Mucosa of stomach (tissue), 1 donor: ENCODE results near the gene HRCT1.
"Not testable (repeated sequence)": the region's sequence is repeated elsewhere in the genome, so short reads cannot be mapped to it uniquely, and the experiment has no call there.

ENCODE experiments used
- H3K27me3 ChIP-seq: one replicate; pipeline ENCODE4 v1.7.0; 2013; ENCODE audit warnings: mild to moderate bottlenecking, low read length; ENCODE audit not compliant: control insufficient read depth, insufficient read depth
- H3K36me3 ChIP-seq: one replicate; pipeline ENCODE4 v1.7.0; 2013; ENCODE audit warnings: low read length; ENCODE audit not compliant: control insufficient read depth, insufficient read depth
- H3K4me1 ChIP-seq: one replicate; pipeline ENCODE4 v1.7.0; 2013; ENCODE audit warnings: mild to moderate bottlenecking, low read length; ENCODE audit not compliant: control insufficient read depth, insufficient read depth
- H3K4me3 ChIP-seq: one replicate; pipeline ENCODE4 v1.7.0; 2013; ENCODE audit warnings: low read length
- H3K9ac ChIP-seq: one replicate; pipeline ENCODE4 v1.7.0; 2013; ENCODE audit warnings: mild to moderate bottlenecking, low read length, moderate library complexity
- H3K9me3 ChIP-seq: one replicate; pipeline ENCODE4 v1.7.0; 2013; ENCODE audit warnings: mild to moderate bottlenecking, low read length, moderate library complexity; ENCODE audit not compliant: control insufficient read depth
- donor health status: Pancreatic carcinoma.

Gene HRCT1

DNA sequence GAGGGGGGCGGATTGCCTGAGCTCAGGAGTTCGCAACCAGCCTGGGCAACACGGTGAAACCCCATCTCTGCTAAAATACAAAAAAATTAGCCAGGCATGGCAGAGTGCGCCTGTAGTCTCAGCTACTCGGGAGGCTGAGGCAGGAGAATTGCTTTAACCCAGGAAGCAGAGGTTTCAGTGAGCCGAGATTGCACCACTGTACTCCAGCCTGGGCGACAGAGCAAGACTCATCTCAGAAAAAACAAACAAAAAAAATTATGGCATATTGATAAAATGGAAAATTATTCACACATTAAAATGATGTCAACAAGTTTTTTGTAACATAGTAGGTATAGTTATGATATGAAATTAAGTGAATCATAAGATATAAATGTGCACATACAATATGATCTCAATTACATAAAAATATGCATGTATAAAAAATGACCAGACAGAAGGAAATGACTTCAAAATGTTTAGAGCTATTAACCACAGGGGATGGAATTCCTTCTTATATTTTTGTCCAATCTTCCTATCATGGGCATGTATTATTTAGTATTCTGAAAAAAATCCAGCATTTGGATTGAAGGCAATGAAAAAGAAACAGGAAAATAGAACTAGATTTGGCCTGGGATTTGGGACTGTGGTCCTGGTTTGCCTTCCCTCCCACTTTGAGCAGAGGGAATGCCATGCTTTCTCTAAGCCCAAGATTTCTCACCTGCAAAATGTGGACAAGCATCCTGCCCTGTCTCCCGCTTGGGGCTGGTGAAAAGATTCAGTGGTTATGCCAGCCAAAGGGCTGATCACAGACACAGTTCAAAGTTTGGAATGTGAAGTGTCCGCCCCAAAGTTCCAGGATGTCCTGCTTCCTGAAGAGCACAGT, 22.8 kb downstream of the HRCT1 start:
- Histone ChIP-seq H3K4me3 (no peak overlapping the region), H3K9ac (no peak overlapping the region), H3K27me3 (no peaks in the 10 kb centered on the region), H3K36me3 (no peaks in the 10 kb centered on the region), H3K4me1 (peaks cover 9% of the 10 kb centered on the region), H3K9me3 (no peaks in the 10 kb centered on the region)

DNA sequence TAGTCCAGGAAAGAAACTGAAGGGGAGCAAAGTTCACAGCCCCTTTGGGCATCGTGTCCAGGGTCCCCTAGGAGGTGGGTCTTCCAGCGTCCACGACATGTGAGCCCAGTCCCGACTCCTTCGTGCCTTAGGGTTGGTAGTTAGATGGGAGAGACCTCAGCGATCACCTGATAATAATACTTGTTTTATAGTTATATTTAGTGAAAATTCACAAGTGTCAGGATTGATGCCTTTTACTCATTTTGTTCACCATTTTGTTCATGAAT, 23.4 kb downstream of the HRCT1 start:
- Histone ChIP-seq H3K27me3 (no peaks in the 10 kb centered on the region), H3K9me3 (no peaks in the 10 kb centered on the region), H3K4me3 (no peak overlapping the region), H3K9ac (no peak overlapping the region), H3K4me1 (peaks cover 5% of the 10 kb centered on the region), H3K36me3 (no peaks in the 10 kb centered on the region)

- H3K9ac ChIP-seq: no peak overlapping the region
These were observed 24.5 kb downstream of the HRCT1 start for GRCh38 chr9:35930521-35930920.

GRCh38 chr9:35930989-35931388, 25.0 kb downstream of the HRCT1 start:
- peaks cover 5% of the 10 kb centered on the region for H3K4me1 ChIP-seq
- no peak overlapping the region for H3K9ac ChIP-seq
- no peak overlapping the region for H3K4me3 ChIP-seq
- no peaks in the 10 kb centered on the region for H3K36me3 ChIP-seq
- H3K9me3 ChIP-seq: no peaks in the 10 kb centered on the region
- H3K27me3 ChIP-seq: no peaks in the 10 kb centered on the region

More at GRCh38 chr9:35930521-35930920, 24.5 kb downstream of the HRCT1 start:
- Histone ChIP-seq H3K4me1 (peaks cover 5% of the 10 kb centered on the region), H3K27me3 (no peaks in the 10 kb centered on the region), H3K4me3 (no peak overlapping the region), H3K36me3 (no peaks in the 10 kb centered on the region), H3K9me3 (no peaks in the 10 kb centered on the region)

DNA sequence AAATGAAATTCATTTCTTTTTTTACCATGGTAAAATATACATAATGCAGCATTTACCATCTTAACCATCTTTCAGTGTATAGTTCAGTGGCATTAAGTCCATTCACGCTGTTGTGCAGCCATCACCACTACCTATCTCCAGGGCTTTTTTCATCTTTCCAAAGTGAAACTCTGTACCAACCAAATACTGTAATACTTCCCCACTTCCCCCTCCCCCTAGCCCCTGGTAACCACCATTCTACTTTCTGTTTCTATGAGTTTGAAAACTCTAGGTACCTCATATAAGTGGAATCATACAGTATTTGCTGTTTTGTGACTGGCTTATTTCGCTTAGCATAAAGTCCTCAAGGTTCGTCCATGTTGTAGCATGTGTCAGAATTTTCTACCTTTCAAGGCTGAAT, 26.7 kb downstream of the HRCT1 start:
- no peaks in the 10 kb centered on the region for H3K36me3 ChIP-seq
- H3K27me3 ChIP-seq: no peaks in the 10 kb centered on the region
- H3K9me3 ChIP-seq: no peaks in the 10 kb centered on the region
- H3K4me3 ChIP-seq: no peak overlapping the region
- no peak overlapping the region for H3K9ac ChIP-seq
- peaks cover 20% of the 10 kb centered on the region for H3K4me1 ChIP-seq

DNA sequence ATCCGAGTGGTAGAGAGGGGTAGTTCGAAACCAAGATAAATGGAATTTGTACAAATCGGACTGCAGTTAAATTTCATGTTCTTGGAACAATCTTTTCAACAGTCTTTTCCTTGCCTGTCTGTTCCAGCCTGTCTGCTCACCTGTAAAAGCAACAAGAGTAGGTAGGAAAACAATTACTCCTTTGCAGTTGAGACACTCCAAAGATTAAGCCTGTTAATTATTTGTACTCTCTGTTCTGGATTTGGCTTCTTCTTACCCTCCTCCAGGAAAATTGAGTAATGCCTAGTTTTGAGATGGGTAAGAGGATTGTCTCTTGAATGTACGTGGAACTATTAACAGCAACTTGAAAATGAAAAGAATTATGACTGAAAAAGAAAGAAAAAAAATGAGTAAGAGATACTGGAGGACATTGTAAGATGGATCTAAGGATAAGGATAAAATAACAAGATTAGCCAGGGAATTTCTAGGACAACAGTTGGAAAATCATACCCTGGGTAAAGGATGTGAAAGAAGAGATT, 27.6 kb downstream of the HRCT1 start:
- H3K27me3 ChIP-seq: no peaks in the 10 kb centered on the region
- H3K4me1 ChIP-seq: peaks cover 20% of the 10 kb centered on the region
- H3K36me3 ChIP-seq: no peaks in the 10 kb centered on the region
- no peaks in the 10 kb centered on the region for H3K9me3 ChIP-seq
- no peak overlapping the region for H3K9ac ChIP-seq
- H3K4me3 ChIP-seq: no peak overlapping the region

DNA sequence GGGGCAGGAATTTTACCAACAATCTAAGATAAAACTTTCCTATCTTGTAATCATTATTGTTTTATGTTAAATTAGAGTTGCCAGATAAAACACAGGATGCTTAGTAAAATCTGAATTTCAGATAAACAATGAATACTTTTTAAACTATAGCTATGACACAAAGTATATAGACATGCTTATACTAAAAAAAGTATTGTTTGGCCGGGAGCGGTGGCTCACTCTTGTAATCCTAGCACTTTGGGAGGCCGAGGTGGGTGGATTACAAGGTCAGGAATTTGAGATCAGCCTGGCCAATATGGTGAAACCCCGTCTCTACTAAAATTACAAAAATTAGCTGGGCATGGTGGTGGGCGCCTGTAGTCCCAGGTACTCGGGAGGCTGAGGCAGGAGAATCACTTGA, 28.1 kb downstream of the HRCT1 start:
- H3K4me3 ChIP-seq, H3K9ac ChIP-seq, H3K36me3 ChIP-seq, H3K27me3 ChIP-seq, H3K9me3 ChIP-seq: not testable (repeated sequence)
- H3K4me1 ChIP-seq: peaks cover 20% of the 10 kb centered on the region

DNA sequence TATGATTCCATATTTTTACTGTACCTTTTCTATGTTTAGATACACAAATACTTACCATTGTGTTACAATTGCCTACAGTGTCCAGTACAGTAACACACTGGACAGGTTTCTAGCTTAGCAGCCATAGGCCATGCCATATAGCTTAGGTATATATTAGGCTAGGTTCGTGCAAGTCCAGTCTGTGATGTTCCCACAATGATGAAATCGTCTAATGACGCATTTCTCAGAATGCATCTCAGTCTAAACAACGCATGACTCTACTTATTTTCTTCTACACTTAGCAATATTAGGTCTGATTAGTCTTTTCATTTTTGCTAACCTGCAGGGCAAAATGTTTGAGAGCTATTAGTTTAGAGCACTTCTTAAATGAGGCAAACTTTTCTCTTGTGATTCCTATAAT, 29.3 kb downstream of the HRCT1 start:
- no peak overlapping the region for H3K4me3 ChIP-seq
- no peaks in the 10 kb centered on the region for H3K27me3 ChIP-seq
- peaks cover 21% of the 10 kb centered on the region for H3K4me1 ChIP-seq
- H3K36me3 ChIP-seq: no peaks in the 10 kb centered on the region
- no peaks in the 10 kb centered on the region for H3K9me3 ChIP-seq
- no peak overlapping the region for H3K9ac ChIP-seq

DNA sequence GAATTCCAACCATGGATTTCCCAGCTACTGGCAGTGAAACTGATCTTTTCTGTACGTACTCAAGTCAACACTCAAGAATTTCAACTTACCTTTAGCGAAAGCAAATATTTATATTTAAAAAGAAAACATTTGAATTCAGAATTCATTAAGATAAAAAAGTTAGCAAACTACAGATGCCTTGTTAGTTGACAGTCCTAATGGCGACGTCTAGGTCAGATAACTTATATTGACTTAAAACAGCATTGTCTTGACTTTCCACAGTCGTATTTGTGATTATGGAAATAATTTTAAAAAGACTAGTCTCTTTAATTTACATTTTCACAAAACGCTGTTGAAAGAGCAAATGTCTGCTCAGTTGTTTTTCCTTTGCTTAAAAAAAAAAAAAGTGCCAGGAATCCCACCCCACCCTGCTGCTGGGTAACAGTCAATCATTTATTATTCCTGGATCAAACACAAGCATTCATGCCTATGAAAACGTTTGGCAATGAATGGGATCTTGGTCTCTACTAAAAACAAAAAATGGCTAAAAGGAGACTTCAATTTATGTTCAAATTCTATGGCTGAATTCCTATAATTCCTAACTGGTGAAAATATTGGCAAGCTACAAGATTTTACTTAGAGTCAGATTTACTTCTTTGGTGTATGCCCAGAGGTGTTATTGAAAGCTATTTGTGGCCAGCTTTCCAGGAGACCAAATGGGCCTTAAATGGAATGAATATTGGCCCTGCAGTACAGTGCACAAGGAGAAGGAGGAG, 29.9 kb downstream of the HRCT1 start:
- no peaks in the 10 kb centered on the region for H3K27me3 ChIP-seq
- no peaks in the 10 kb centered on the region for H3K9me3 ChIP-seq
- H3K4me1 ChIP-seq: peaks cover 27% of the 10 kb centered on the region
- no peaks in the 10 kb centered on the region for H3K36me3 ChIP-seq
- H3K4me3 ChIP-seq: no peak overlapping the region
- H3K9ac ChIP-seq: no peak overlapping the region

- H3K9me3 ChIP-seq: no peaks in the 10 kb centered on the region
- no peaks in the 10 kb centered on the region for H3K36me3 ChIP-seq
- H3K4me3 ChIP-seq: no peak overlapping the region
- no peak overlapping the region for H3K9ac ChIP-seq
- H3K4me1 ChIP-seq: peaks cover 31% of the 10 kb centered on the region
- no peaks in the 10 kb centered on the region for H3K27me3 ChIP-seq
These were observed 31.2 kb downstream of the HRCT1 start for GRCh38 chr9:35937227-35937626.

- H3K4me3 ChIP-seq: no peak overlapping the region
- H3K36me3 ChIP-seq: no peaks in the 10 kb centered on the region
- peaks cover 26% of the 10 kb centered on the region for H3K4me1 ChIP-seq
These were observed 32.7 kb downstream of the HRCT1 start for GRCh38 chr9:35938474-35939356.

More at GRCh38 chr9:35938474-35939356, 32.7 kb downstream of the HRCT1 start:
- Histone ChIP-seq H3K9me3 (no peaks in the 10 kb centered on the region), H3K27me3 (no peaks in the 10 kb centered on the region), H3K9ac (no peak overlapping the region)
